ENCODE results near the gene CD38.

- TF ChIP-seq YY1 (IDR thresholded peaks at IDR 0.05) (no peak), CTCF (IDR thresholded peaks at IDR 0.05; ENCODE audit: low read depth, low read length, missing input control) (no peak), RAD21 (IDR thresholded peaks at IDR 0.05) (no peak), ATF3 (IDR thresholded peaks at IDR 0.05) (no peak), GABPA (IDR thresholded peaks at IDR 0.05 in 1 of 2, conservative IDR thresholded peaks at IDR 0.05 in 1 of 2) (no peak), EGR1 (IDR thresholded peaks at IDR 0.05; ENCODE audit: low read depth in 2 of 2) (no peak), REST (IDR thresholded peaks at IDR 0.05) (no peak), SP1 (IDR thresholded peaks at IDR 0.05) (no peak), MAX (IDR thresholded peaks at IDR 0.05) (no peak), TAF1 (conservative IDR thresholded peaks at IDR 0.05) (no peak)
Measured at GRCh38 chr4:15746110-15746509, 32.0 kb upstream of the CD38 start.
